Activated naive CD8-positive, alpha-beta T cell treated with anti-CD3 and anti-CD28 coated beads, Interleukin-2, amount 10 ng/mL, durations not matched to agents 7 days and 5 days (primary cell): Measurements from ENCODE around the gene PARD3. TPM values are rescaled to one million over a fixed set of nuclear protein-coding genes. Genes with fewer than 3 reads are reported as not detected.

Experiments used
- ATAC-seq: fragments of 150-1000 bp; cut with Tn5 transposase; one replicate; pipeline ENCODE4 v1.10.0; 2021; ENCODE audit warnings: low read depth, moderate library complexity
- POLR2A ChIA-PET: fragments of 350-600 bp; sonication (Branson Sonifier 250); formaldehyde crosslinking; loops from one replicate; lab custom pipeline; 2021; ENCODE audit warnings: antibody characterized with exemption; lab: Charles Lee
- DNase-seq: peaks from one replicate; pipeline ENCODE4 v3.0.0; 2021
- H3K27ac Mint-ChIP-seq: one replicate; pipeline ENCODE4 v1.8.0; 2022; ENCODE audit warnings: mild to moderate bottlenecking, mixed read lengths
- H3K27me3 Mint-ChIP-seq: one replicate; pipeline ENCODE4 v1.8.0; 2022; ENCODE audit warnings: mild to moderate bottlenecking, moderate library complexity, mixed read lengths
- H3K36me3 Mint-ChIP-seq: one replicate; pipeline ENCODE4 v1.8.0; 2021; ENCODE audit warnings: mild to moderate bottlenecking, mixed read lengths
- H3K4me1 Mint-ChIP-seq: one replicate; pipeline ENCODE4 v1.8.0; 2021; ENCODE audit warnings: mixed read lengths
- H3K4me3 Mint-ChIP-seq: one replicate; pipeline ENCODE4 v1.8.0; 2022; ENCODE audit warnings: mild to moderate bottlenecking, moderate library complexity, mixed read lengths
- H3K9me3 Mint-ChIP-seq: one replicate; pipeline ENCODE4 v1.8.0; 2021; ENCODE audit warnings: mixed read lengths
- total RNA-seq, 2 experiments: library from RNA; stranded (reverse); gene quantifications; one replicate each; pipeline ENCODE4 v1.2.3, GENCODE V29; 2021

The PARD3 gene
- total RNA-seq, 2 experiments from 2014 or later = 0.48 to 0.55 TPM

- POLR2A ChIA-PET = no interaction called here
- DNase-seq = no peak
- ATAC-seq = no peak
- Mint-ChIP-seq H3K4me1 (no peaks in the 10 kb centered on the region), H3K9me3 (no peaks in the 10 kb centered on the region), H3K4me3 (no peak overlapping the region), H3K27me3 (peaks cover 11% of the 10 kb centered on the region), H3K27ac (no peak overlapping the region), H3K36me3 (no peaks in the 10 kb centered on the region)
Observed at GRCh38 chr10:34193931-34194626, 621.0 kb downstream of the PARD3 start.

GRCh38 chr10:34192646-34193045 is 622.5 kb downstream of the PARD3 start:
- Mint-ChIP-seq H3K36me3 (no peaks in the 10 kb centered on the region), H3K4me3 (no peak overlapping the region), H3K27me3 (peaks cover 11% of the 10 kb centered on the region), H3K27ac (no peak overlapping the region), H3K9me3 (no peaks in the 10 kb centered on the region), H3K4me1 (no peaks in the 10 kb centered on the region)
- POLR2A ChIA-PET = no interaction called here
- no peak for DNase-seq
- ATAC-seq = no peak

GRCh38 chr10:34191406-34191805 is 623.7 kb downstream of the PARD3 start:
- no peak overlapping the region for H3K27ac Mint-ChIP-seq
- H3K9me3 Mint-ChIP-seq = no peaks in the 10 kb centered on the region
- H3K36me3 Mint-ChIP-seq = no peaks in the 10 kb centered on the region
- no peaks in the 10 kb centered on the region for H3K4me1 Mint-ChIP-seq
- POLR2A ChIA-PET = no interaction called here
- ATAC-seq = no peak
- H3K27me3 Mint-ChIP-seq = peaks cover 11% of the 10 kb centered on the region
- H3K4me3 Mint-ChIP-seq = no peak overlapping the region
- DNase-seq = no peak

- POLR2A ChIA-PET = no interaction called here
- no peaks in the 10 kb centered on the region for H3K9me3 Mint-ChIP-seq
- H3K4me1 Mint-ChIP-seq = no peaks in the 10 kb centered on the region
- H3K27ac Mint-ChIP-seq = no peak overlapping the region
- ATAC-seq (no peak), DNase-seq (no peak)
- H3K36me3 Mint-ChIP-seq = no peaks in the 10 kb centered on the region
- no peak overlapping the region for H3K4me3 Mint-ChIP-seq
- peaks cover 11% of the 10 kb centered on the region for H3K27me3 Mint-ChIP-seq
Observed at GRCh38 chr10:34190580-34190979, 624.5 kb downstream of the PARD3 start.

- H3K4me1 Mint-ChIP-seq = no peaks in the 10 kb centered on the region
- H3K9me3 Mint-ChIP-seq = no peaks in the 10 kb centered on the region
- POLR2A ChIA-PET = no interaction called here
- ATAC-seq (no peak), DNase-seq (no peak)
- no peak overlapping the region for H3K27ac Mint-ChIP-seq
- peaks cover 11% of the 10 kb centered on the region for H3K27me3 Mint-ChIP-seq
- no peaks in the 10 kb centered on the region for H3K36me3 Mint-ChIP-seq
- no peak overlapping the region for H3K4me3 Mint-ChIP-seq
Observed at GRCh38 chr10:34189830-34190229, 625.3 kb downstream of the PARD3 start.

GRCh38 chr10:34188221-34188620 is 626.9 kb downstream of the PARD3 start:
- Mint-ChIP-seq H3K4me1 (no peaks in the 10 kb centered on the region), H3K9me3 (no peaks in the 10 kb centered on the region), H3K27ac (no peak overlapping the region), H3K36me3 (no peaks in the 10 kb centered on the region), H3K4me3 (no peak overlapping the region), H3K27me3 (peaks cover 3% of the 10 kb centered on the region)
- DNase-seq (no peak), ATAC-seq (no peak)
- POLR2A ChIA-PET = no interaction called here

GRCh38 chr10:34187201-34187600 is 627.9 kb downstream of the PARD3 start:
- no peak overlapping the region for H3K27ac Mint-ChIP-seq
- H3K36me3 Mint-ChIP-seq = no peaks in the 10 kb centered on the region
- no peak overlapping the region for H3K4me3 Mint-ChIP-seq
- H3K27me3 Mint-ChIP-seq = no peaks in the 10 kb centered on the region
- ATAC-seq (no peak), DNase-seq (no peak)
- POLR2A ChIA-PET = no interaction called here
- H3K9me3 Mint-ChIP-seq = no peaks in the 10 kb centered on the region
- no peaks in the 10 kb centered on the region for H3K4me1 Mint-ChIP-seq

GRCh38 chr10:34186745-34187144 is 628.4 kb downstream of the PARD3 start:
- no peak overlapping the region for H3K4me3 Mint-ChIP-seq
- DNase-seq = no peak
- H3K9me3 Mint-ChIP-seq = no peaks in the 10 kb centered on the region
- H3K27ac Mint-ChIP-seq = no peak overlapping the region
- H3K27me3 Mint-ChIP-seq = no peaks in the 10 kb centered on the region
- H3K36me3 Mint-ChIP-seq = no peaks in the 10 kb centered on the region
- ATAC-seq = no peak
- POLR2A ChIA-PET = no interaction called here
- no peaks in the 10 kb centered on the region for H3K4me1 Mint-ChIP-seq

GRCh38 chr10:34185998-34186397 is 629.1 kb downstream of the PARD3 start:
- no peaks in the 10 kb centered on the region for H3K4me1 Mint-ChIP-seq
- no peaks in the 10 kb centered on the region for H3K27me3 Mint-ChIP-seq
- ATAC-seq = no peak
- no peak for DNase-seq
- no peak overlapping the region for H3K27ac Mint-ChIP-seq
- POLR2A ChIA-PET = no interaction called here
- no peaks in the 10 kb centered on the region for H3K9me3 Mint-ChIP-seq
- H3K4me3 Mint-ChIP-seq = no peak overlapping the region
- H3K36me3 Mint-ChIP-seq = no peaks in the 10 kb centered on the region

GRCh38 chr10:34184939-34185386 is 630.1 kb downstream of the PARD3 start:
- Mint-ChIP-seq H3K27ac (no peak overlapping the region), H3K36me3 (no peaks in the 10 kb centered on the region), H3K4me3 (no peak overlapping the region), H3K9me3 (no peaks in the 10 kb centered on the region), H3K27me3 (no peaks in the 10 kb centered on the region), H3K4me1 (no peaks in the 10 kb centered on the region)
- no peak for DNase-seq
- POLR2A ChIA-PET = no interaction called here
- no peak for ATAC-seq

- Mint-ChIP-seq H3K4me3 (no peak overlapping the region), H3K27me3 (no peaks in the 10 kb centered on the region), H3K36me3 (no peaks in the 10 kb centered on the region), H3K27ac (no peak overlapping the region), H3K9me3 (no peaks in the 10 kb centered on the region), H3K4me1 (no peaks in the 10 kb centered on the region)
- ATAC-seq = no peak
- POLR2A ChIA-PET = no interaction called here
- no peak for DNase-seq
Observed at GRCh38 chr10:34184397-34184796, 630.7 kb downstream of the PARD3 start.

- H3K4me1 Mint-ChIP-seq = no peaks in the 10 kb centered on the region
- H3K9me3 Mint-ChIP-seq = no peaks in the 10 kb centered on the region
- no peak overlapping the region for H3K27ac Mint-ChIP-seq
- DNase-seq = no peak
- H3K27me3 Mint-ChIP-seq = no peaks in the 10 kb centered on the region
- no peak for ATAC-seq
- no peaks in the 10 kb centered on the region for H3K36me3 Mint-ChIP-seq
- H3K4me3 Mint-ChIP-seq = no peak overlapping the region
- POLR2A ChIA-PET = no interaction called here
Observed at GRCh38 chr10:34183016-34183796, 631.9 kb downstream of the PARD3 start.

- no peak overlapping the region for H3K27ac Mint-ChIP-seq
- POLR2A ChIA-PET = no interaction called here
- ATAC-seq (no peak), DNase-seq (no peak)
- H3K27me3 Mint-ChIP-seq = peaks cover 3% of the 10 kb centered on the region
- H3K4me3 Mint-ChIP-seq = no peak overlapping the region
- H3K4me1 Mint-ChIP-seq = no peaks in the 10 kb centered on the region
- no peaks in the 10 kb centered on the region for H3K36me3 Mint-ChIP-seq
- no peaks in the 10 kb centered on the region for H3K9me3 Mint-ChIP-seq
Observed at GRCh38 chr10:34181553-34182300, 633.4 kb downstream of the PARD3 start.
